BLaER1 (cell line): ENCODE results near the gene TIAM1.

Source experiments
- H3K27ac ChIP-seq: shearing (Covaris generic); formaldehyde crosslinking; 2 replicates; pipeline ENCODE4 v1.8.1; 2022
- H3K27me3 ChIP-seq: shearing (Covaris generic); formaldehyde crosslinking; 2 replicates; pipeline ENCODE4 v1.8.1; 2022
- H3K36me3 ChIP-seq: shearing (Covaris generic); formaldehyde crosslinking; 2 replicates; pipeline ENCODE4 v1.8.1; 2022
- H3K4me1 ChIP-seq: shearing (Covaris generic); formaldehyde crosslinking; 2 replicates; pipeline ENCODE4 v1.8.1; 2022
- H3K4me2 ChIP-seq: shearing (Covaris generic); formaldehyde crosslinking; 2 replicates; pipeline ENCODE4 v1.8.1; 2022
- H3K4me3 ChIP-seq: shearing (Covaris generic); formaldehyde crosslinking; 2 replicates; pipeline ENCODE4 v1.8.1; 2022
- H3K9ac ChIP-seq: shearing (Covaris generic); formaldehyde crosslinking; 2 replicates; pipeline ENCODE4 v1.8.1; 2022
- H3K9me3 ChIP-seq: shearing (Covaris generic); formaldehyde crosslinking; 2 replicates; pipeline ENCODE4 v1.8.1; 2022
- H4K20me1 ChIP-seq: shearing (Covaris generic); formaldehyde crosslinking; 2 replicates; pipeline ENCODE4 v1.8.1; 2022
- Cebpa-rat ChIP-seq: shearing (Covaris generic); IDR thresholded peaks from 2 replicates; pipeline ENCODE4 v1.8.1; 2022

The TIAM1 gene

GRCh38 chr21:31370893-31371544, 27.0 kb upstream of the TIAM1 start:
- no peaks in the 10 kb centered on the region for H4K20me1 ChIP-seq
- H3K4me1 ChIP-seq, result no peaks in the 10 kb centered on the region
- H3K9ac ChIP-seq, result no peak overlapping the region
- H3K36me3 ChIP-seq, result no peaks in the 10 kb centered on the region
- no peak overlapping the region for H3K4me2 ChIP-seq
- H3K27ac ChIP-seq, result no peak overlapping the region
- no peaks in the 10 kb centered on the region for H3K27me3 ChIP-seq
- H3K4me3 ChIP-seq, result no peak overlapping the region
- TF ChIP-seq Cebpa-rat, result no peak
- H3K9me3 ChIP-seq, result no peaks in the 10 kb centered on the region; the same call in 1 of the 2 replicates

DNA sequence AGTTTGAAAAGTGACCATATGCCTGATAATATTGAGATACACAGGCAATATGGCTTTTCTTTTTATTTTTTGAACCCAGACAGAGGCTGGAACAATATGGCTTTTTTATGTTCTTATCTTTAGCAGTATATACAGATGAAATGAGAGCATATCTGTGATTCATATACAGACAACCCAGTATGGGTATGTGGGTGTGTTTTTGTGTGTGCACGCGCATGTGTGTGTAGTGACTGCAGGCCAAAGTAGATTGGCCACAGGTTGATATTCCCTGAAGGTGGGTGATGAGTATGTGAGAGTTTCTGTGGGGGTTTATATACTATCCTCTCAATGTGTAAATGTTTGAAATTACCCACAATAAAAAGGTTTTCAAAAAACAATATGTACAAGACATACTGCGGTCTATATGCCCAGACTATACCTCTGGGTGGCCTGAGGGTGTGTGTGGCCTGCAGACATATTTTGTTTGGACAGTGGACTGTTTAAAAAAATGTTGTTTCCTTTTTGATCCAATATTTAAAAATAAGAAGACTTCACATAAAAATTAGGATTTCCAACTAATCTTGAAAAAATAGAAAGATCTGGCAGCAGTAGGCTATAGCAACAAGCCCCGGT, 26.3 kb upstream of the TIAM1 start:
- H3K27ac ChIP-seq, result no peak overlapping the region
- no peaks in the 10 kb centered on the region; the same call in 1 of the 2 replicates for H3K9me3 ChIP-seq
- no peak overlapping the region for H3K4me3 ChIP-seq
- H3K27me3 ChIP-seq, result no peaks in the 10 kb centered on the region
- H4K20me1 ChIP-seq, result peaks cover 6% of the 10 kb centered on the region; the same call in 1 of the 2 replicates
- no peak for TF ChIP-seq Cebpa-rat
- H3K36me3 ChIP-seq, result no peaks in the 10 kb centered on the region
- no peak overlapping the region for H3K9ac ChIP-seq
- no peaks in the 10 kb centered on the region for H3K4me1 ChIP-seq
- H3K4me2 ChIP-seq, result no peak overlapping the region

- no peak overlapping the region for H3K9ac ChIP-seq
- no peak overlapping the region for H3K4me3 ChIP-seq
- H3K36me3 ChIP-seq, result no peaks in the 10 kb centered on the region
- no peak overlapping the region for H3K4me2 ChIP-seq
- no peak overlapping the region for H3K27ac ChIP-seq
- H4K20me1 ChIP-seq, result peaks cover 26% of the 10 kb centered on the region
- no peaks in the 10 kb centered on the region for H3K27me3 ChIP-seq
- H3K4me1 ChIP-seq, result peaks cover 18% of the 10 kb centered on the region
- no peak for TF ChIP-seq Cebpa-rat
- no peaks in the 10 kb centered on the region; the same call in 1 of the 2 replicates for H3K9me3 ChIP-seq
These were observed 24.3 kb upstream of the TIAM1 start for GRCh38 chr21:31368361-31368760.

DNA sequence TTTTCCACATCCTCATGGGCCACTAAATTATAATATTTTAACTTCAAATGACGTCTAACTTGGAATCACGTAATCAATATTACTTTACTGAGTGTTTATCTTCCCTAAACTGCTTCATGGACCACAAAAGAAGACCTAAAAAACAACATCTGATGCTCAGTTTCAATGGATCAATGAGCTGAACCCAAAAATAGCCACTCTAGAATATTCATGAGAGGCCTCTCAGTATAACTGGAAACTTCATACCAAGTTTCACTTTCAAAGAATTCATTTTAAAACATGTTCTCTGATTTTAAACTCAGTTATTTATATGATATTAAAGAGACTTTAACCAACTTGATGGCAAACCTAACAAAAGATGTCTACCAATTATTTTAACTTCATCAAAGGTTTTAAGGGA, 23.7 kb upstream of the TIAM1 start:
- H3K4me3 ChIP-seq, result no peak overlapping the region
- no peak overlapping the region for H3K9ac ChIP-seq
- no peaks in the 10 kb centered on the region for H3K9me3 ChIP-seq
- H3K27ac ChIP-seq, result no peak overlapping the region
- peaks cover 32% of the 10 kb centered on the region for H4K20me1 ChIP-seq
- no peak overlapping the region for H3K4me2 ChIP-seq
- TF ChIP-seq Cebpa-rat, result no peak
- H3K36me3 ChIP-seq, result no peaks in the 10 kb centered on the region
- H3K4me1 ChIP-seq, result peaks cover 24% of the 10 kb centered on the region
- H3K27me3 ChIP-seq, result no peaks in the 10 kb centered on the region

- no peaks in the 10 kb centered on the region for H3K27me3 ChIP-seq
- peaks cover 42% of the 10 kb centered on the region for H4K20me1 ChIP-seq
- no peak overlapping the region for H3K4me3 ChIP-seq
- H3K4me1 ChIP-seq, result peaks cover 26% of the 10 kb centered on the region
- no peaks in the 10 kb centered on the region for H3K9me3 ChIP-seq
- no peak overlapping the region for H3K9ac ChIP-seq
- H3K4me2 ChIP-seq, result no peak overlapping the region
- H3K27ac ChIP-seq, result no peak overlapping the region
- no peak for TF ChIP-seq Cebpa-rat
- H3K36me3 ChIP-seq, result no peaks in the 10 kb centered on the region
These were observed 22.8 kb upstream of the TIAM1 start for GRCh38 chr21:31366825-31367224.

DNA sequence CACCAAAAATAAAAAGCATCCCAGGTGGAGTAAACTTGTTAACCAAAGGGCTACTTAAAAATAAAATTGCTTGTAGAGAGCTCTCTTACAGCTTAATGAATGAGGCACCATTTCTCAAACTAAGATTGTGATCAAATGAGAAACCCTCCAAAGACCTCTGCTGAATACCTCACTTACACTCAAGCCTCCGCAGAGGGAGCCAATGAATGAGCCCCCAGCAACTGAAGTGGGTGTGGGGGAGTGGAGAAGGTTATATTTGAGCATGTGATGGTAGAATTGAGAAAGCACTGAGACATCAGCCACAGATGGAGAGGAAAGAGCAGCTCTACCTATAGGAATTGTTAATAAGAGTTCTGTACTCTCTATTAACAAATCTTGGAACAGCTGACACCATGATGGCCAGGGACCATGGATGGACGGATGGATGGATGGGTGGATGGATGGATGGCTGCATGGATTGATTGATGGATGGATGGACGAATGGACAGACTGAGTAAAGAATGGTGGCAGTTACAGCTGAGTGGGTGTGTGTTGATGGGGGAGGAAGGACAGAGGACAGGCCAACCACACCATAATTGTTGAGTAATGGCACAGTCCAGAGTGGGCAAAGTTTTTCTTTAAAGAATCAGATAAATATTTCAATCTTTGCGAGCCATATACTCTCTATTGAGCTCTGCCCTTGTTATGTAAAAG, 20.3 kb upstream of the TIAM1 start:
- H3K27me3 ChIP-seq, result no peaks in the 10 kb centered on the region
- H3K4me3 ChIP-seq, result no peak overlapping the region
- H3K9me3 ChIP-seq, result peaks cover 6% of the 10 kb centered on the region
- H3K36me3 ChIP-seq, result no peaks in the 10 kb centered on the region
- peaks cover 26% of the 10 kb centered on the region for H3K4me1 ChIP-seq
- H4K20me1 ChIP-seq, result peaks cover 43% of the 10 kb centered on the region
- H3K27ac ChIP-seq, result no peak overlapping the region
- peak overlapping the region; percentile 69 for H3K4me2 ChIP-seq
- no peak overlapping the region for H3K9ac ChIP-seq
- TF ChIP-seq Cebpa-rat, result no peak

GRCh38 chr21:31363720-31364119, 19.7 kb upstream of the TIAM1 start:
- H3K4me1 ChIP-seq, result peaks cover 26% of the 10 kb centered on the region
- no peaks in the 10 kb centered on the region for H3K36me3 ChIP-seq
- H3K4me3 ChIP-seq, result no peak overlapping the region
- peaks cover 43% of the 10 kb centered on the region for H4K20me1 ChIP-seq
- H3K9me3 ChIP-seq, result peaks cover 9% of the 10 kb centered on the region
- H3K4me2 ChIP-seq, result peak overlapping the region; percentile 69
- no peak overlapping the region for H3K9ac ChIP-seq
- no peaks in the 10 kb centered on the region for H3K27me3 ChIP-seq
- H3K27ac ChIP-seq, result no peak overlapping the region
- no peak for TF ChIP-seq Cebpa-rat

DNA sequence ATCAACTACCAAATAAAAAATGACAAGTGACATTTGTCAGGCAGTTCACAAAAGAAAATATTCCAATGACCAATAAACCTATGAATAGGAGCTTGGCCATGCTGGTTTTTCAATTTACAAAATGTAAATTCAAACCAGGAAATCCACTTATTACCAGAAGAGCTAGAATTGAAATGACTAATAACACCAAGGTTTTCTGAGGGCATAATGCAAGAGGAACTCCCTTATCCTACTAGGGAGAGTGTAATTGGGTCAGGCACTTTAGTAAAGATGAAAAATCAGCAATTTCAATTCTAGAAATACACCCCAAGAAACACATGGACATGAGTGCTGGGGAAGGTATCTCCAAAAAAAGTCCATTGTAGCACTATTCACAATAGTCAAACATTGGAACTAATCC, 16.7 kb upstream of the TIAM1 start:
- Histone ChIP-seq H3K4me3 (no peak overlapping the region), H3K27ac (no peak overlapping the region), H3K27me3 (no peaks in the 10 kb centered on the region), H3K36me3 (peaks cover 4% of the 10 kb centered on the region; the same call in 1 of the 2 replicates), H3K4me2 (no peak overlapping the region), H4K20me1 (peaks cover 40% of the 10 kb centered on the region), H3K9ac (no peak overlapping the region), H3K4me1 (peaks cover 26% of the 10 kb centered on the region), H3K9me3 (peaks cover 9% of the 10 kb centered on the region)
- TF ChIP-seq Cebpa-rat, result no peak

DNA sequence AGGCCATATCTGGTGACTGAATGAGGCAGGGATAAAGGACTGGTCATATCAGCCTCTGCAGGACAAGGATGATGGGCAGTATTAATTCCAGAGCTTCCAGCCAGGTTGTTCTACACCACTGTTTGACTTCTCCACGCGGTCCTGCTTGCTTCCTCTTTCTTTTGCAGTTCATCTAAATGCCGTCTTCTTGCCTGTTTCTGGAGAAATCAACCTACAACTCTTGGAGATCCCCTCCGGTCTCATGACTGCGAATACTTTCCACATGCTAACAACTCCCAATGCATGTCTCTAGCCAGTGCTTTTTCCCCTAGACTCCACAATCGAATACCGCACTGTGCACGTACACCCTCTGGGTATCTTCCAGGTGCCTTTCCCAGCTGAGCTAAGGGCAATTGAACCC, 14.1 kb upstream of the TIAM1 start:
- Histone ChIP-seq H3K4me3 (no peak overlapping the region), H3K27ac (no peak overlapping the region), H3K27me3 (no peaks in the 10 kb centered on the region), H4K20me1 (peaks cover 20% of the 10 kb centered on the region), H3K4me1 (peaks cover 6% of the 10 kb centered on the region), H3K9ac (no peak overlapping the region), H3K9me3 (peaks cover 9% of the 10 kb centered on the region), H3K36me3 (peaks cover 4% of the 10 kb centered on the region; the same call in 1 of the 2 replicates), H3K4me2 (no peak overlapping the region)
- no peak for TF ChIP-seq Cebpa-rat

DNA sequence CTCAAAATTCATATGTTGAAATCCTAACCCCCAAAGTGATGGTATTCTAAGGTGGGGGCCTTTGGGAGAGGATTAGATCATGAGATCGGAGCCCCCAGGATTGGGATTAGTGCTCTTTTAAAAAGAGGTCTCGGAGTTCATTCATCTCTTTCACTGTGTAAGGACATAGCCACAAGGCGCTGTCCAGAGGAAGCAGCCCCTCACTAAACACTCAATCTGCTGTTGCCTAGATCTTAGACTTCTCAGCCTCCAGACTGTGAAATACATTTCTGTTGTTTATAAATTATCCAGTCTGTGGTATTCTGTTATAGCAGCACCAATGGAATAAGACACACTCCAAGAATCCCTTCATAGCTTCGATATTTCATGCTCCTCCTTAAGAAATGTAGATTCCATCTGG, 12.4 kb upstream of the TIAM1 start:
- no peak overlapping the region for H3K4me2 ChIP-seq
- H3K27ac ChIP-seq, result no peak overlapping the region
- no peaks in the 10 kb centered on the region for H3K4me1 ChIP-seq
- H3K4me3 ChIP-seq, result no peak overlapping the region
- no peaks in the 10 kb centered on the region for H3K27me3 ChIP-seq
- H3K36me3 ChIP-seq, result peaks cover 4% of the 10 kb centered on the region; the same call in 1 of the 2 replicates
- peaks cover 6% of the 10 kb centered on the region; the same call in 1 of the 2 replicates for H4K20me1 ChIP-seq
- H3K9ac ChIP-seq, result no peak overlapping the region
- no peak for TF ChIP-seq Cebpa-rat
- peaks cover 9% of the 10 kb centered on the region for H3K9me3 ChIP-seq
